ENCODE data around the gene MFAP4. TPM values are rescaled to one million over a fixed set of nuclear protein-coding genes. Genes with fewer than 3 reads are reported as not detected.
"Not testable (repeated sequence)": the region's sequence is repeated elsewhere in the genome, so short reads cannot be mapped to it uniquely, and the experiment has no call there.

Gene MFAP4
- total and polyA plus RNA-seq, 12 donors: 7.2 to 84.5 (median 31.9) TPM

- H3K27ac ChIP-seq: no peak overlapping the region
These were observed 29.2 kb downstream of the MFAP4 start for GRCh38 chr17:19357761-19358160.

GRCh38 chr17:19357351-19357750 is 29.6 kb downstream of the MFAP4 start:
- Histone ChIP-seq H3K27ac (no peak overlapping the region), H3K4me1 (replicated peaks in 1 of 2) (peaks cover 0 to 8% of the 10 kb centered on the region in 2 donors), H3K9me3 (replicated peaks in 1 of 3) (no peaks in the 10 kb centered on the region), H3K27me3 (no peaks in the 10 kb centered on the region), H3K36me3 (replicated peaks in 1 of 2) (no peaks in the 10 kb centered on the region), H3K4me3 (no peak overlapping the region)
- WGBS, 4 donors: 91 to 95% (median 91%) methylated on average over 7 of the region's 7 CpGs
- intact Hi-C loops (cut with DNase I): no loop called here
- TF ChIP-seq POLR2A (IDR thresholded peaks at IDR 0.05): no peak
- no peak for TF ChIP-seq CTCF (IDR thresholded peaks at IDR 0.05)
- DNase-seq: peak in 1 of 7 donors; percentile 12

More at GRCh38 chr17:19357761-19358160, 29.2 kb downstream of the MFAP4 start:
- no peaks in the 10 kb centered on the region for H3K36me3 ChIP-seq (replicated peaks in 1 of 2)
- H3K4me3 ChIP-seq: no peak overlapping the region
- H3K4me1 ChIP-seq (replicated peaks in 1 of 2): peaks cover 0 to 8% of the 10 kb centered on the region in 2 donors
- peak in 1 of 7 donors; percentile 6 for DNase-seq
- no peak for TF ChIP-seq CTCF (IDR thresholded peaks at IDR 0.05)
- no peak for TF ChIP-seq POLR2A (IDR thresholded peaks at IDR 0.05)
- intact Hi-C loops (cut with DNase I): no loop called here
- H3K27me3 ChIP-seq: no peaks in the 10 kb centered on the region
- no peaks in the 10 kb centered on the region for H3K9me3 ChIP-seq (replicated peaks in 1 of 3)
- WGBS, 4 donors: 85 to 91% (median 88%) methylated on average over 5 to 7 of the region's 7 CpGs

GRCh38 chr17:19354748-19355147 is 32.2 kb downstream of the MFAP4 start:
- 79 to 91% (median 84%) methylated on average over 6 of the region's 6 CpGs for WGBS, 4 donors
- Histone ChIP-seq H3K36me3 (replicated peaks in 1 of 2) (no peaks in the 10 kb centered on the region), H3K4me3 (no peak overlapping the region), H3K9me3 (replicated peaks in 1 of 3) (no peaks in the 10 kb centered on the region), H3K27ac (no peak overlapping the region), H3K27me3 (no peaks in the 10 kb centered on the region), H3K4me1 (replicated peaks in 1 of 2) (no peaks in the 10 kb centered on the region)
- intact Hi-C loops (cut with DNase I): no loop called here
- no peak for TF ChIP-seq POLR2A (IDR thresholded peaks at IDR 0.05)
- TF ChIP-seq CTCF (IDR thresholded peaks at IDR 0.05): no peak
- no peak for DNase-seq

GRCh38 chr17:19353401-19353800 is 33.6 kb downstream of the MFAP4 start:
- H3K4me1 ChIP-seq (replicated peaks in 1 of 2); H3K27me3 ChIP-seq; H3K36me3 ChIP-seq (replicated peaks in 1 of 2); intact Hi-C loops (cut with DNase I); H3K27ac ChIP-seq; H3K9me3 ChIP-seq (replicated peaks in 1 of 3); H3K4me3 ChIP-seq: not testable (repeated sequence)
- peak in 1 of 7 donors; percentile 6 for DNase-seq
- WGBS, 4 donors: 91 to 93% (median 91%) methylated on average over 11 of the region's 11 CpGs

GRCh38 chr17:19348806-19349205 is 38.2 kb downstream of the MFAP4 start:
- Histone ChIP-seq H3K27ac (no peak overlapping the region), H3K36me3 (replicated peaks in 1 of 2) (no peaks in the 10 kb centered on the region), H3K4me1 (replicated peaks in 1 of 2) (peaks cover 12 to 25% of the 10 kb centered on the region in 2 donors), H3K9me3 (replicated peaks in 1 of 3) (no peaks in the 10 kb centered on the region), H3K4me3 (no peak overlapping the region), H3K27me3 (no peaks in the 10 kb centered on the region)
- peak in 5 of 7 donors; percentile 8 to 39 (median 17) for DNase-seq
- TF ChIP-seq CTCF (IDR thresholded peaks at IDR 0.05) (no peak), POLR2A (IDR thresholded peaks at IDR 0.05) (no peak)
- intact Hi-C loops (cut with DNase I): no loop called here
- 93 to 96% (median 95%) methylated on average over 9 of the region's 9 CpGs for WGBS, 4 donors
